NCI-H1436 (cell line): Measurements from ENCODE around the gene PAQR4.
"Not testable (repeated sequence)": the region's sequence is repeated elsewhere in the genome, so short reads cannot be mapped to it uniquely, and the experiment has no call there.

Experiments
- DNase-seq: peaks from one replicate; lab custom pipeline; 2025; lab: John Stamatoyannopoulos, UW

The PAQR4 gene

DNA sequence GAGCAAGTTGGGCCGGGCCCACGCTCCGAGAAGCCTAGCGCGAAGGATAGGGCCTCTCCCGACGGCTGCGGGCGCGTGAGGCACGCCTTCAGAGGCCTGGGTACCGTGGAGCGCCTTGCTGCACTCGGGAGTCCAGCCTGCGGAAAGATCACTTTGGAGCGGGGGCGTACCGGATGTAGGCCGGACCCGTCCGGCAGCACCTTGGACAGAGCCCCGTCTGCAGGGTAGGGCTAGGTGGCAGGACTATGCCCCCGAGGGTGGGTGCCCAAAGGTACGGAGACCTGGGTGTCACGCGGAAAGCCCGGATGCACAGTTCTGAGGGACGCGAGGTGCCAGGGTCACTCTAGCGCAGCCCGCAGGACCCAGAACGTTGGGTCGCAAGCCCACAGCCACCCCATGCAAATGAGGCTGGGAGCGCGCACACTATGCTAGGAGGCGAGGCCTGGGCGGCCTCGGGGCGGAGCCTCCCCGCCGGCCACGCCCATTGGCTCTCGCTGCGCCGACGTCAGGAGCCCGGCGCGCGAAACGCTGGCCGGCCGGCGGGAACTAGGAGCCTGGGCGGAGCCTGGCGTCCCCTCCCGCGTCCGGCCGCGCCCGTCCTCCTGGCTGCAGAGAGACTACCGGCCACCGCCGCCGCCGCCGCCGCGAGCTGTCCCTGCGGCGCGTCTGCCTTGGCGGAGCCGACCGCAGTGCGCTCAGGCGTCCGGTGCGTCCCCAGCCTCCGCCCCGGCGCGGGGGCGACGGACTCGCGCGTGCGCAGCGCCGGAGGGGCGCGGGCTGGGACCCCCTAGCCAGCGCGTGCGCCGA lies at the start of gene PAQR4:
Gene PAQR4 (plus strand): TSS at position 611 of the 807 bp plus-strand sequence. CDS start 327 bp downstream, outside the sequence.
- DNase-seq, result peak; percentile 90

DNA sequence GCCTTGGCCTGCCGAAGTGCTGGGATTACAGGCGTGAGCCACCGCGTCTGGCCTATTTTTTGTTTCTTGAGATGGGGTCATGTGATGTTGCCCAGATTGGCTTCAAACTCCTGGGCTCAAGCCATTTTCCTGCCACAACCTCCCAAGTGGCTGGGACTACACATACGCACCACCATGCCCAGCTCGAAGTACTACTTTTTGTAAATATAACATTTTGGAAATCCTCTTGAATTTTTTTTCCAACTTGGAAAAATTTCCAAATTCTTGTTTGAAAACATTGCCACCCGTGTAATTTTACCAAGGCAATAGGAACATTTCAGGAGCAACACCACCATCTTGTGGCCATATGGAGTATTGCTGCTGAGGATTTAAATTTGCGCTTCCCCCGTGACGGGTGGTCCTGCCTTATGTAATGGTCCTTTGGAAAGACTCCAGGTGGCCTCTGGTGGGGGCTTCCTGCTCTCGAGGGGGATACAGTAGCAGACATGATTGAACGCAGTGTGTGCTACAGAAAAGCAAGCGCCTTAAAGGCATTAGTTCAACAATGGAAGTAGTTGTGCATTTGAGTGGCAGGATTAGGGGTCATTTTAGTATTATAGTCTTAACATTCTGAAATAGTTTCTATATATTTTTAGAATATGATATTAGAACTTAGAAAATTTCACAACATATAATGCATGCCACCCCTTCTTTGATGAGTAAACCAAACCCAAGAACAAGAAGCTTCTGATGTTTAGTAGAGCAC lies 49.5 kb upstream of the PAQR4 start:
- peak; percentile 43 for DNase-seq

DNA sequence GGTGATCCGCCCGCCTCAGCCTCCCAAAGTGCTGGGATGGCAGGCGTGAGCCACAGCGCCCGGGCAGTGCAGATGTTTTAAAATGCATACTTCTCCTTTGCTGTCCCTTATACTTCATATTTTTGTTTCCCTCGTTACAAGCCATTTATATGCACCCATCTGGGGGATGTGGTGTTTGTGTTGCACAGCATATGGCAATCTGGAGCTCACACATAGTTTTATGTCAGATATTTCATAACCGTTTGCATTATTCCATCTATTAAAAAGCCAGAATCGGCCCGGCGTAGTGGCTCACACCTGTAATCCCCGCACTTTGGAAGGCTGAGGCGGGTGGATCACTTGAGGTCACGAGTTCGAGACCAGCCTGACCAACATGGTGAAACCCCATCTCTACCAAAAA lies 45.7 kb upstream of the PAQR4 start:
- DNase-seq, result no peak

DNA sequence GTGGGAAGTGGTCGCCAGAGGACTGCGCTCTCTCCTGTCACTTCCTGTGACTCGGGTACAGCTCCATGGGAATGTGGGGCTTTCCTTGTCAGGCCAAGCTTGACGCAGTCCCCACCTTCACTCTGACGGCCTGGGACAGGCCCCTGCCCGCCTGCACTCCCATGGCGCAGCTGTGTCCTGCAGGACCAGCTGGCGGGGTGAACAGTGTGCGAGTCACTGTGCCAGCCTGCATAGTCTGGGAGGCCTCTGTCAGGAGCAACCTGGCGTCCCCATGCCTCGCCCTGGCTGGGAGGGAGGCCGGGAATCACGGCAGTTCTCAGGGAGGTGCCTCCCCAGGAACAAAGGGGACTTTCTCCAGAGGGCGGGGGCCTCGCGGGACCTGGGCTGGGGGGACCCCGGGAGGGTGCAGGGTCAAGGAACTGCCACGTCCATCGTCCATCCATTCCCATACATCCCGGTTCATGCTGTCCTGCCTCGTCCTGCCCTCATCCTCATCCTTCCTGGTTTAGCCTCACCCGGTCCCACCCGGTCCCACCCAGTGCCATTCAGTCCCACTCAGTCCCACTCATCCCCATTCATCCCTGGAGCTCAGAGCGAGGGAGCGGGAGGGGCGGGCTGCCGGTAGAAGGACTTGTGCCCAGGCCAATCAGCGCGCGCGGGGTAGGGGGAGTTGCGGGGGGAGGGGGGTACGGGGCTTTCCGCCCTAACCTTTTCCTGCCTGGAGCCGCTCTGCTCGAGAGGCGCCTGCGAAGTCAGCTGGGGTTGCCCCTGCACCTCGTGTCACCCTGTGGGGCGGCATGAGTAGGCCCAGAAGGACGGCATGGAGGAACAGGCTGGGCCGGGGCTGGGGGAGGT lies 44.0 kb upstream of the PAQR4 start:
- DNase-seq, result no peak

DNA sequence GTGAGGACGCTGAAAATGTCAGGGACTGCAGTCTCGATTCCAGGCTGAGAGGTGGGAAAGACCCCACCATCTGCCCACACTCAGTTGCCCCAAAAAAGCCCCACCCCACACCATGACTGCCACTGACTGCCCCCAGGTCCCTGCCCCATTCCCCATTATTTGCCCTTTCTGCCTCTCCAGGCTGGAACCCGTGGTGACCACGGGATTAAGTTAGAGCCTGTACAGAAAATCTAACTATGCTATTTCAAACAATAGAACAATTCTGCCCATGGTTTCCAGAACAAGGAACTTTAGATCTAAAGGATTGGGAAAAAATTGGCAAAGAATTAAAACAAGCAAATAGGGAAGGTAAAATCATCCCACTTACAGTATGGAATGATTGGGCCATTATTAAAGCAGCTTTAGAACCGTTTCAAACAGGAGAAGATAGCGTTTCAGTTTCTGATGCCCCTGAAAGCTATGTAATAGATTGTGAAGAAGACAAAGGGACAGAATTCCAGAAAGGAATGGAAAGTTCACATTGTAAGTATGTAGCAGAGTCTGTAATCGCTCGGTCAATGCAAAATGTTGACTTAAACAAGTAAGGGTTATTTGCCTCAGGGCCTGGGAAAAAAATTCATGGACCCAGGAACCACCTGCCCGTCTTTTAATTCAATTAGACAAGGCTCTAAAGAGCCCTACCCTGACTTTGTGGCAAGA lies 43.0 kb upstream of the PAQR4 start:
- DNase-seq, result no peak

DNA sequence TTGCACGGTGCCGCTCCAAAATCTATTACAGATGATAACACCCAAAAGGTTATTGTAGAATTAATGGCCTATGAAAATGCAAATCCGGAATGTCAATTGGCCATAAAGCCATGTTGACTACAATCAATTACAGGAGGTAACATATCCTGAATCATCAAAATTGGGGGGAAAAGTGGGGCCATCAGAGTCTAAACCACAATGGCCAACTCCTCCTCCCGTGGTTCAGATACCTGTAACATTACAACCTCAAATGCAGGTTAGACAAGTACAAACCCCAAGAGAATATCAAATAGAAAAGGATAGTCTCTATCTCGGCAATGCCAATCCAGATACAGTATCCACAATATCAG lies 42.5 kb upstream of the PAQR4 start:
- no peak for DNase-seq

DNA sequence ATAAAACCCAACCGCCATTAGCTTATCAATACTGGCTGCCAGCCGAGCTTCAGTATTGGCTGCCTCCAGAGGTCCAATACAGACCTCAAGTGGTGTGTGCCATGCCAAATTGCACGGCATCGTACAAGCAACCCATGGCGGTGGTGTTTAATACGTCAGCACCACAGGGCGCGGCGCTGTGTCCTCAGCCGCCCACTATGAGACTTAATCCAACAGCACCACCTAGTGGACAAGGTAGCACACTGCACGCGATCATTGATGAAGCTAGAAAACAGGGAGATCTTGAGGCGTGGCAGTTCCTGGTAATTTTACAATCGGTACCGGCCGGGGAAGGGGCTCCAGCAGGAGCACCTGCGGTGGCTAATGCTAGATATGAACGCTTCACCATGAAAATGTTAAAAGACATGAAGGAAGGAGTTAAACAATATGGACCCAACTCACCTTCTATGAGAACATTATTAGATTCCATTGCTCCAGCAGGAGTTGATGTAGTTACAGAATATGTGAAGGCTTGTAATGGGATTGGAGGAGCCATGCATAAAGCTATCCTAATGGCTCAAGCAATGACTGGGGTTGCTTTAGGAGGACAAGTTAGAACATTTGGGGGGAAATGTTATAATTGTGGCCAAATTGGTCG lies 42.0 kb upstream of the PAQR4 start:
- DNase-seq, result peak; percentile 86

DNA sequence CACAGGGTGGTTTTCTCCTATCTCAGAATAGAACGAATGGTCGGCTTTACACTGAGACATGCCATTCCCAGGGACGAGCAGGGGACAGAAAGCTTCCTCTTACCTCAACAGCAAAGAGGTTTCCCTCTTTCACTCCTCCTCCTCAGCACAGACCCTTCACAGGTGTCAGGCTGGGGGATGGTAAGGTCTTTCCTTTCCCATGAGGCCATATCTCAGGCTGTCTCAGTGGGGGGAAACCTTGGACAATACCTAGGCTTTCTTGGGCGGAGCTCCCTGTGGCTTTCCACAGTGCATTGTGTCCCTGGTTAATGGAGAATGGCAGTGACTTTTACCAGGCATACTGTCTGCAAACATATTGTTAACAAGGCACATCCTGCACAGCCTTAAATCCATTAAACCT lies 41.0 kb upstream of the PAQR4 start:
- DNase-seq, result not testable (repeated sequence)

DNA sequence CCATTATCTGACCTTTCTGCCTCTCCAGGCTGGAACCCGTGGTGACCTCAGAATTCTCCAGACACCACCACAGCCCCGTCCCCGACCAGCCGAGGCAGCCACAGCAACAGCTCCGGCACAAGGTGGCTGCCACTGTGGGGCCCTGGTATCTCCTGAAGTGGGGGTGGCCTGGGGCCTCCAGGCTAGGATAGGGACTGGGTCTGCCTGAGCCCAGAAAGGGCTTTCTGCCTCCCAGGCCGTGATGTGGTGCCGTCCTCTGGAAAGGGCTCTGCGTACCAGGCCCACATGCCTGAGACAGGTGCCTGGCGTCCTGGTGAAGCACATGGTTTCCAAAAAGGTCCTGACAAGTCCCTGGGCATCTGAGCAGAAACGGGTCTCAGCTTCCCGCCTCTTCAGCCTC lies 40.4 kb upstream of the PAQR4 start:
- no peak for DNase-seq

DNA sequence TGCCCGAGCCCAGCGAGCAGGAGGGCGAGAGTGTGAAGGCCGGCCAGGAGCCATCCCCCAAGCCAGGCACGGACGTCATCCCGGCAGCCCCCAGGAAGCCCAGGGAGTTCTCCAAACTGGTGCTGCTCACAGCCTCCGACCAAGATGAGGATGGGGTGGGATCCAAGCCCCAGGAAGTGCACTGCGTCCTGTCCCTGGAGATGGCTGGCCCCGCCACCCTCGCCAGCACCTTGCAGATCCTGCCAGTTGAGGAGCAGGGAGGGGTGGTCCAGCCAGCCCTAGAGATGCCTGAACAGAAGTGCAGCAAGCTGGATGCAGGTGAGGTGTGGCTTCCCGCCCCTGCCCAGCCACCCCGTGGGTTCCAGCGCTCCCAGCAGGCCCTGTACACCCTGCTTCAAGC lies 39.5 kb upstream of the PAQR4 start:
- DNase-seq, result no peak

DNA sequence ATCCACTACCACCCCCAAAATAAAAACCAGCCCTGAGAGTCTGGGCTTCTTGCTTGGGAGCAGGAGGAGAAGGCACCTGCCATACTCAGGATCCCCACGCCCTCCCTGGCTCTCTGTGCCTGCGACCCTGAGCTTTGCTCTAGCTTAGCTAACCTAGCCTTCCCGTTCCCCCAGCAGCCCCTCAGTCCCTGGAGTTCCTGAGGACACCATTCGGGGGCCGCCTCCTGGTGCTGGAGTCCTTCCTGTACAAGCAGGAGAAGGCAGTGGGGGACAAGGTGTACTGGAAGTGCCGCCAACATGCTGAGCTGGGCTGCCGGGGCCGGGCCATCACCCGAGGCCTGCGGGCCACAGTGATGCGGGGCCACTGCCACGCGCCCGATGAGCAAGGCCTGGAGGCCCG lies 38.9 kb upstream of the PAQR4 start:
- no peak for DNase-seq

DNA sequence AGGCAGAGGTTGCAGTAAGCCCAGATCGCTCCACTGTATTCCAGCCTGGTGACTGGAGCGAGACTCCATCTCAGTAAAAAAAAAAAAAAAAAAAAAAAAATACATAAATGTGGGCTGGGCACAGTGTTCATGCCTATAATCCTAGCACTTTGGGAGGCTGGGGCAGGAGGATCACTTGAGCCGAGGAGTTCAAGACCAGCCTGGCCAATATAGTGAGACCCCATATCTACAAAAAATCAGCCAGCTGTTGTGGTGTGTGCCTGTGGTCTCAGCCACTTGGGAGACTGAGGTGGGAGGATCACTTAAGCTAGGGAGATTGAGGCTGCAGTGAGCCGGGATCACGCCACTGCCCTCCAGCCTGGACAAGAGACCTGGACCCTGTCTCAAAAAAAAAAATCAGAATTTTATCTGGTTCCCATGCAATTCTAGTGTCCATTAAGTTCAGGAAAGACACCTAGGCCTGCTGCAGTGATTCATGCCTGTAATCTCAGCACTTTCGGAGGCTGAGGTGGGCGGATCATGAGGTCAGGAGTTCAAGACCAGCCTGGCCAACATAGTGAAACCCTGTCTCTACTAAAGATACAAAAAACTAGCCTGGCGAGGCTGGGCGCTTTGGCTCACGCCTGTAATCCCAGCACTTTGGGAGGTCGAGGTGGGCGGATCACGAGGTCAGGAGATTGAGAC lies 37.8 kb upstream of the PAQR4 start:
- not testable (repeated sequence) for DNase-seq

DNA sequence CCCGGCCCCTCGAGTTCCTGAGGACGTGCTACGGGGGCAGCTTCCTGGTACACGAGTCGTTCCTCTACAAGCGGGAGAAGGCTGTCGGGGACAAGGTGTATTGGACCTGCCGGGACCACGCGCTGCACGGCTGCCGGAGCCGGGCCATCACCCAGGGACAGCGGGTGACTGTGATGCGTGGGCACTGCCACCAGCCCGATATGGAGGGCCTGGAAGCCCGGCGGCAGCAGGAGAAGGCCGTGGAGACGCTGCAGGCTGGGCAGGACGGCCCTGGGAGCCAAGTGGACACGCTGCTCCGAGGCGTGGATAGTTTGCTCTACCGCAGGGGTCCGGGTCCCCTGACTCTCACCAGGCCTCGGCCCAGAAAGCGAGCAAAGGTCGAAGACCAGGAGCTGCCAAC lies 36.0 kb upstream of the PAQR4 start:
- DNase-seq, result no peak

DNA sequence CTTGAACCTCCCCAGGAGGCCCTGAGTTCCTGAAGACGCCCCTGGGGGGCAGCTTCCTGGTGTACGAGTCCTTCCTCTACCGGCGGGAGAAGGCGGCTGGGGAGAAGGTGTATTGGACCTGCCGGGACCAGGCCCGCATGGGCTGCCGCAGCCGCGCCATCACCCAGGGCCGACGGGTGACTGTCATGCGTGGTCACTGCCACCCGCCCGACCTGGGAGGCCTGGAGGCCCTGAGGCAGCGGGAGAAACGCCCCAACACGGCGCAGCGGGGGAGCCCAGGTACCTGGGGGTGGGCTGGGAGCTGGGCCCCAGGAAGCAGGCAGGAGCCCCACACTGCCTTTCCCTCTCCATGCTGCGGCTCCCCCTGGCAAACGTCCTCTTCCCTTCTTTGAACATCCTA lies 35.4 kb upstream of the PAQR4 start:
- DNase-seq, result no peak

DNA sequence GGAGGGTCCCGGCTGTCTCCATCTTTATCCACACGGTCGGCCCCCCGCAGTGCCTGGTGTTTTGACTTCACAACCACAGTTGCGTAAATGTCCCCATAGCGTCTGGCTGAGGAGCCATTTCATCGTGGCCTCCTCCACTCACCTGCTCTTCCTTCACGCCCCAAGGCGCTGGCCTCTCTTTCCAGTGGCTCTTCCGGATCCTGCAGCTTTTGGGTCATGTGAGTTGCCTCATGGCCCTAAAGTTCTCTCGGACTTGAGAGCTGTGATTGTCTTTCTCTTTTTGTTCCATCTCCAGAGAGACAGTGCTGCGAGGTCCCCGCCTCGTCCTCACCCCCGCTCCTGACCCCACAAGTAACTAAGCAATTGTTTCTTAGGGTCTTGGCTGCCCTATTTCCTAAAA lies 34.7 kb upstream of the PAQR4 start:
- DNase-seq, result no peak

DNA sequence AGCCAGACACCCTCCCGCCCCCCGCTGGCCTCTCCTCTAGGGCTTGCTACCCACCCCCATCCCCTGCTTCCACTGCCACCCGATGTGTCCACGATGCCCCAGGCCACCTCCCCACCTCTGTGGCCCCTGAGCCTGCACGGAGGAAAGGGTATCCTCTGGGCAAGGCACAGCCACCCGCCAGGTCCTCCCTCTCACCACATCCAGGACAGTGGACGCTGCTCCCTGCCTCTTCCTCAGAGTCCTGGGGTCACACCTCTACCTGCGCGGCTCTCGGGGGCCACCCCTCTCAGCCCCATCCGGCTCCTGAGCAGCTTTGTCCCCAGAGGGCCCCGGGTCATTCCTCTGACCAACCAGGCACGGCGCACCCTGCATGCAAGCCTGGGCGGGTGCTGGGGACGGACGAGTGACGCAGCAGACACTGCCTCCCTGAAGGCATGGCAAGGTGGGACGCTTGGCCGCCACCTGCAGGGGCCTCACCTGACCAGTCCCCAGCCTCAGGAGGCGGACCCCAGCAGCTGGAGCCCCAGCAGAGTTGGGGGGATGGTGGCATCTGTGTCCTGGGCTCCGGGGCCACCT lies 32.6 kb upstream of the PAQR4 start:
- no peak for DNase-seq

DNA sequence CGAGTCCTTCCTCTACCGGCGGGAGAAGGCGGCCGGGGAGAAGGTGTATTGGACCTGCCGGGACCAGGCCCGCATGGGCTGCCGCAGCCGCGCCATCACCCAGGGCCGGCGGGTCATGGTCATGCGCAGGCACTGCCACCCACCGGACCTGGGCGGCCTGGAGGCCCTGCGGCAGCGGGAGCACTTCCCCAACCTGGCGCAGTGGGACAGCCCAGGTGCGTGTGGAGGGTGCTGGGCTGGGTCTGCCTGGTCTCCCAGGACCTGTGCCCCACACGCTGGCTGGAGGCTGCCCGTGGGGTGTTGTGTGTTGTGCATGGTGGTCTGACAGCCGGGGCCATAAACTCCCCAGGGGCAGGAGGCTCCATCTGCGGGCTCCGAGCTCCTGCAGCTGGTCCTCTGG lies 32.0 kb upstream of the PAQR4 start:
- DNase-seq, result no peak

DNA sequence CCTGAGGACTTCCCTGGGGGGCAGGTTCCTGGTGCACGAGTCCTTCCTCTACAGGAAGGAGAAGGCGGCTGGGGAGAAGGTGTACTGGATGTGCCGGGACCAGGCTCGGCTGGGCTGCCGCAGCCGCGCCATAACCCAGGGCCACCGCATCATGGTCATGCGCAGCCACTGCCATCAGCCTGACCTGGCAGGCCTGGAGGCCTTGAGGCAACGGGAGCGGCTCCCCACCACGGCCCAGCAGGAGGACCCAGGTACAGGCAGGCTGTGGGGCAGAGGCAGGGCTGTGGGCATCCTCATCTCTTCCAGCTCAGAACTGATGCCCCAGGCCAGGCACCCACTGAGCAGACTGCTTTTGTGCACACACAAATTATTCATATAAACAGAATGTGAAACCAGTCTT lies 30.9 kb upstream of the PAQR4 start:
- DNase-seq, result no peak

DNA sequence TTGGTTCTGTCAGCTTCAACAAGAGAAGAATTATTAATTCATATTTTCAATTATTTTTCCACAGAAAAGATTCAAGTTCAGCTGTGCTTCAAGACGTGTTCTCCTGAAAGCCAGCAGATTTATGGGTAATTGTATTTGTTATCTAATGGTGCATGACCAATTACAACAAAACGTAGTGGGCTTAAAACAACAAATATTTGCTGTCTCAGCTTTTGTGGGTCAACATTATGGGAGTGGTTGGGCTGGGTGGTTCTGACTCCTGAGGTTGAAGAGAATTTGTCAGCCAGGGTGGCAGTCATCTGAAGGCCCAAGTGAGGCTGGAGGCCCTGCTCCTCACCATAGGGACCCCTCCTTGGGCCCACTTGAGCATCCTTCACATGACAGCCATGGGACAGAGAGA lies 29.2 kb upstream of the PAQR4 start:
- DNase-seq, result no peak

DNA sequence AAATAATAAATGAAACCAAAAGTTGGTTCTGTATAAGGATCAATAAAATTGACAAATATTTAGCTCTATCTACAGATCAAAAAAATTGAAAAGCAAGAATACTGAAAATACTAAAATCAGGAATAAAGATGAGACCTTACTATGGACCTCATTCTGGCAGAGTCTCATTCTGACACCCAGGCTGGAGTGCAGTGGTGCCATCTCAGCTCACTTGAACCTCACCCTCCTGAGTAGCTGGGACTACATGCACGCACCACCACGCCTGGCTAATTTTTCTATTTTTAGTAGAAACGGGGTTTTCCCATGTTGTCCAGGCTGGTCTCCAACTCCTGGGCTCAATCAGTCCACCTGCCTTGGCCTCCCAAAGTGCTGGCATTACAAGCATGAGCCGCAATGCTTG lies 27.1 kb upstream of the PAQR4 start:
- DNase-seq, result no peak

DNA sequence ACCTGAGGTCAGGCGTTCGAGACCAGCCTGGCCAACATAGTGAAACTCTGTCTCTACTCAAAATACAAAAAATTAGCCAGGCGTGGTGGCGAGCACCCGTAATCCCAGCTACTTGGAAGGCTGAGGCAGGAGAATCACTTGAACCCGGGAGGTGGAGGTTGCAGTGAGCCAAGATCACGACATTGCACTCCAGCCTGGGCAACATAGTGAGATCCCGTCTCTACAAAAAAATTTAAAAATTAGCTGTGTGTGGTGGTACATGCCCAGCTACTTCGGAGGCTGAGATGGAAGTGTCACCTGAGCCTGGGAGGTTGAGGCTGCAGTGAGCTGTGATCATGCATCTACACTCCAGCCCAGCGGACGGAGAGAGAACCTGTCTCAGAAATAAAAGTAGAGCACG lies 25.4 kb upstream of the PAQR4 start:
- DNase-seq, result not testable (repeated sequence)
